ENCODE data around the gene MACROD2. TPM values are rescaled to one million over a fixed set of nuclear protein-coding genes. Genes with fewer than 3 reads are reported as not detected.

The MACROD2 gene
- total RNA-seq, 1 experiment from 2014 or later = 3.1 TPM

GRCh38 chr20:14800707-14801425 lies 805.5 kb downstream of the MACROD2 start:
- TF ChIP-seq CTCF (IDR thresholded peaks at IDR 0.05; ENCODE audit: unreplicated experiment) = no peak
- no TSS peak for BruUV-seq (replicated peaks)
- Mint-ChIP-seq H3K9me3 (ENCODE audit: unreplicated experiment) (no peaks in the 10 kb centered on the region), H3K27me3 (ENCODE audit: insufficient read depth, unreplicated experiment) (no peaks in the 10 kb centered on the region), H3K4me3 (ENCODE audit: unreplicated experiment) (no peak overlapping the region), H3K4me1 (ENCODE audit: insufficient read depth, unreplicated experiment) (no peaks in the 10 kb centered on the region), H3K36me3 (ENCODE audit: insufficient read depth, unreplicated experiment) (no peaks in the 10 kb centered on the region), H3K27ac (ENCODE audit: low read depth, unreplicated experiment) (no peak overlapping the region)
- CTCF ChIA-PET = no interaction called here
- DNase-seq (ENCODE audit: unreplicated experiment) = no peak
- intact Hi-C loops (cut with micrococcal nuclease) = no loop called here
- POLR2A ChIA-PET = interaction anchor here (1.0 to 1.1 kb wide), 2 partner anchors 24 to 29 kb away, joined by 3 read pairs; no protein-coding TSS in a partner anchor

- no peak for DNase-seq (ENCODE audit: unreplicated experiment)
- POLR2A ChIA-PET = interaction anchor here (1.0 to 1.1 kb wide), 2 partner anchors 25 to 30 kb away, joined by 3 read pairs; no protein-coding TSS in a partner anchor
- no peak for TF ChIP-seq CTCF (IDR thresholded peaks at IDR 0.05; ENCODE audit: unreplicated experiment)
- no TSS peak for BruUV-seq (replicated peaks)
- Mint-ChIP-seq H3K27me3 (ENCODE audit: insufficient read depth, unreplicated experiment) (no peaks in the 10 kb centered on the region), H3K4me1 (ENCODE audit: insufficient read depth, unreplicated experiment) (no peaks in the 10 kb centered on the region), H3K4me3 (ENCODE audit: unreplicated experiment) (no peak overlapping the region), H3K9me3 (ENCODE audit: unreplicated experiment) (no peaks in the 10 kb centered on the region), H3K27ac (ENCODE audit: low read depth, unreplicated experiment) (no peak overlapping the region), H3K36me3 (ENCODE audit: insufficient read depth, unreplicated experiment) (no peaks in the 10 kb centered on the region)
- CTCF ChIA-PET = no interaction called here
- intact Hi-C loops (cut with micrococcal nuclease) = no loop called here
Measured at GRCh38 chr20:14801591-14802325, 806.4 kb downstream of the MACROD2 start.

GRCh38 chr20:14807224-14807623 lies 811.9 kb downstream of the MACROD2 start:
- intact Hi-C loops (cut with micrococcal nuclease) = no loop called here
- no peaks in the 10 kb centered on the region for H3K27me3 Mint-ChIP-seq (ENCODE audit: insufficient read depth, unreplicated experiment)

More at GRCh38 chr20:14807224-14807623, 811.9 kb downstream of the MACROD2 start:
- ChIA-PET POLR2A (no interaction called here), CTCF (interaction anchor here (1.2 kb wide), 1 partner anchor 14 kb away, joined by 4 read pairs; no protein-coding TSS in a partner anchor)
- Mint-ChIP-seq H3K27ac (ENCODE audit: low read depth, unreplicated experiment) (no peak overlapping the region), H3K4me3 (ENCODE audit: unreplicated experiment) (no peak overlapping the region), H3K36me3 (ENCODE audit: insufficient read depth, unreplicated experiment) (no peaks in the 10 kb centered on the region), H3K4me1 (ENCODE audit: insufficient read depth, unreplicated experiment) (no peaks in the 10 kb centered on the region), H3K9me3 (ENCODE audit: unreplicated experiment) (peaks cover 22% of the 10 kb centered on the region)
- BruUV-seq (replicated peaks) = no TSS peak
- no peak for TF ChIP-seq CTCF (IDR thresholded peaks at IDR 0.05; ENCODE audit: unreplicated experiment)
- no peak for DNase-seq (ENCODE audit: unreplicated experiment)

All from MCF 10A (cell line).